ENCODE data around the gene ZAP70. TPM values are rescaled to one million over a fixed set of nuclear protein-coding genes. Genes with fewer than 3 reads are reported as not detected.
A peak's percentile ranks its signal among the peaks of the same experiment; 100 is the strongest.
"Not testable (repeated sequence)": the region's sequence is repeated elsewhere in the genome, so short reads cannot be mapped to it uniquely, and the experiment has no call there.

The ZAP70 gene
- total and polyA plus RNA-seq, 2 of the 13 experiments (the other 11 are each of a cell fraction or from before 2014, with no cell fraction given) = 0.51 to 4.0 TPM

DNA sequence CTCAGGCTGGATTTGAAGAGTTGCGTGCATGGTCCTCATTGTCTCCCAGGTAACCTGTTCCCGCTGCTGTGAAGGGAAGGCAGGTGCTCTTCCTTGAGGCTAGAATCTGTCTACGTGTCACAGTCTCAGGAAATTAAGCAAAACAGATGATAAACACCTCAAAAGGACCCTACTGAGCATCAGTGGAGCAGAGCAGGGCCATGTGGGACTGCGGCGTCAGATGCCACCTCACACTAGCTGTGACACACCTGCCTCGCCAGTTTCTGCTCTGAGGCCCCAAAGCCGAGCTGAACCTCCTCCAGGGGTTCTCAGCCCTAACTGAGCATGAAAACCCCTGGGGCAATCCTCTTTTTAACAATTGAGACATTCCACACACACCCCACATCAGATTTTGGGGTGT, 41.9 kb upstream of the ZAP70 start:
- Histone ChIP-seq H3K4me1 (ENCODE audit: insufficient read depth, low read length) (peaks cover 6% of the 10 kb centered on the region), H3K27me3 (ENCODE audit: control insufficient read depth in 1 of 2, insufficient read depth in 2 of 2, low read length in 2 of 2) (no peaks in the 10 kb centered on the region), H3K36me3 (replicated peaks in 1 of 2; ENCODE audit: control insufficient read depth in 1 of 2, insufficient read depth in 2 of 2, low read length in 2 of 2) (peaks cover 0 to 1% of the 10 kb centered on the region in 2 experiments; a peak in 1 of 5 replicates), H3K4me2 (ENCODE audit: low read depth, low read length) (no peak overlapping the region), H3K4me3 (replicated peaks in 1 of 3; ENCODE audit: insufficient read depth in 1 of 3, low read depth in 2 of 3, low read length in 3 of 3) (no peak overlapping the region), H4K20me1 (ENCODE audit: insufficient read depth, low read length) (no peaks in the 10 kb centered on the region), H3K9me3 (ENCODE audit: low read length) (no peaks in the 10 kb centered on the region), H3K27ac (ENCODE audit: extremely low read length, insufficient read depth, low read length) (no peak overlapping the region), H2AFZ (ENCODE audit: low read length) (no peak overlapping the region), H3K79me2 (ENCODE audit: insufficient read depth, low read length) (no peaks in the 10 kb centered on the region), H3K9ac (ENCODE audit: insufficient read depth, low read depth, low read length) (no peak overlapping the region)
- FAIRE-seq (no peak), ATAC-seq (no peak), DNase-seq (ENCODE audit: low spot score) (no peak)
- ChIA-PET POLR2A (no interaction called here), CTCF (ENCODE audit: low intra/inter-chr PET ratio, low total read pairs) (no interaction called here)
- intact Hi-C loops (cut with micrococcal nuclease; ENCODE audit: unreplicated experiment) (no loop called here), in situ Hi-C loops (cut with HindIII; ENCODE audit: extremely low pct_ligation_motif_present, low pct_unique_long_range_greater_than_20kb) (loop anchor here (25.0 kb wide), 1 partner anchor 1609 kb away; no protein-coding TSS in a partner anchor)
- BruUV-seq (replicated peaks) = no TSS peak
- no peak for TF ChIP-seq ZNF550 (CRISPR knock-in tag; IDR thresholded peaks at IDR 0.05; ENCODE audit: borderline replicate concordance)
- 93% methylated on average over 3 of the region's 7 CpGs for WGBS (ENCODE audit: low lambda C conversion rate)

DNA sequence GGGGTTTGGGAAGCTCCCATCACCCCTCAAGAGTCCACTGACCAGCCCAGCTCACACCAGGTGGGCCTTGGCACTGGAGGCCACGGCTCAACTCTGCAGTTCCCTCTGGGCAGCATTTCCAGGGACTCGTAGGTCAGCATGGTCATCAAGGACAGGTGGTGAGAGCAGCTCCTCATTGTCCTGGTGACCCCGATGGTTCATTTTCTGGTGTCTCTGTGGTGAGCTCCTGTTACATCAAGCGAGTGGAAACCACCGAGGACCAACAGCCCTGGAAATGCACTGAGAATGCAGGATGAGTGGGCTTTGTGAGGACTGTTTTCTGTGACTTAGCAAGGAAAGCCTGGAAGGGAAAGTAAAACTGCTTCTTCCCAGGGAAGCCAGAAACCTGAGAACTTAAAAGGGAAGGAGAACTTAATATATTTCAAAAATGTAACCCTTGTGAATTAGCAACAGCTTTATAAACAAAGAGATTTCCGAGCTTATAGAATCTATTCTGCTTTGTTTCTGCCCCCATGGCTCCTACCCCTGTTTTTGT, 40.7 kb upstream of the ZAP70 start:
- H3K9ac ChIP-seq (ENCODE audit: insufficient read depth, low read depth, low read length); H4K20me1 ChIP-seq (ENCODE audit: insufficient read depth, low read length); H3K36me3 ChIP-seq (replicated peaks in 1 of 2; ENCODE audit: control insufficient read depth in 1 of 2, insufficient read depth in 2 of 2, low read length in 2 of 2); BruUV-seq (replicated peaks); DNase-seq (ENCODE audit: low spot score); H3K27ac ChIP-seq (ENCODE audit: extremely low read length, insufficient read depth, low read length); intact Hi-C loops (cut with micrococcal nuclease; ENCODE audit: unreplicated experiment); H3K79me2 ChIP-seq (ENCODE audit: insufficient read depth, low read length); CTCF ChIA-PET (ENCODE audit: low intra/inter-chr PET ratio, low total read pairs); H3K9me3 ChIP-seq (ENCODE audit: low read length); H2AFZ ChIP-seq (ENCODE audit: low read length); H3K4me1 ChIP-seq (ENCODE audit: insufficient read depth, low read length); H3K4me2 ChIP-seq (ENCODE audit: low read depth, low read length); FAIRE-seq; H3K4me3 ChIP-seq (replicated peaks in 1 of 3; ENCODE audit: insufficient read depth in 1 of 3, low read depth in 2 of 3, low read length in 3 of 3); H3K27me3 ChIP-seq (ENCODE audit: control insufficient read depth in 1 of 2, insufficient read depth in 2 of 2, low read length in 2 of 2): not testable (repeated sequence)
- POLR2A ChIA-PET = interaction anchor here (1.3 kb wide), 1 partner anchor 10 kb away, joined by 4 read pairs; no protein-coding TSS in a partner anchor
- in situ Hi-C loops (cut with HindIII; ENCODE audit: extremely low pct_ligation_motif_present, low pct_unique_long_range_greater_than_20kb) = loop anchor here (25.0 kb wide), 1 partner anchor 1610 kb away; no protein-coding TSS in a partner anchor
- 51% methylated on average over 4 of the region's 6 CpGs for WGBS (ENCODE audit: low lambda C conversion rate)
- peak; percentile 34 for ATAC-seq
